Esophagus muscularis mucosa (tissue), 4 donors: ENCODE data around the gene ELL2. TPM values are rescaled to one million over a fixed set of nuclear protein-coding genes. Genes with fewer than 3 reads are reported as not detected.

Source experiments
- DNase-seq: peaks from one replicate; pipeline ENCODE4 v3.0.0-alpha.2; 2017; ENCODE audit errors: extremely low spot score
- H3K27ac ChIP-seq, 4 donors: fragments of 200-600 bp; sonication (generic); replicated peaks in 1 of 4; 1 replicate in 3 of 4; 2 replicates in 1 of 4; pipeline ENCODE4 v1.5.1; 2016 to 2019; ENCODE audit warnings: mild to moderate bottlenecking in 1 of 4
- H3K27me3 ChIP-seq, 4 donors: fragments of 200-600 bp; sonication (generic); one replicate each; pipeline versions ENCODE4 v1.5.1 to v1.6.0; 2016 to 2019
- H3K36me3 ChIP-seq, 4 donors: fragments of 200-600 bp; sonication (generic); one replicate each; pipeline ENCODE4 v1.5.1; 2016 to 2019
- H3K4me1 ChIP-seq, 4 donors: fragments of 200-600 bp; sonication (generic); one replicate each; pipeline ENCODE4 v1.5.1; 2016 to 2019
- H3K4me3 ChIP-seq, 4 donors: fragments of 200-600 bp; sonication (generic); 1 replicate in 2 of 4; 2 replicates in 2 of 4; pipeline ENCODE4 v1.5.1; 2016 to 2019; ENCODE audit warnings: mild to moderate bottlenecking in 4 of 4, moderate library complexity in 1 of 4
- H3K9me3 ChIP-seq, 4 donors: fragments of 200-600 bp; sonication (generic); 1 replicate in 3 of 4; 2 replicates in 1 of 4; pipeline ENCODE4 v1.5.1; 2016 to 2019
- CTCF ChIP-seq, 3 experiments: fragments of 200-600 bp in 2 of 3; fragments of 450-650 bp in 1 of 3; sonication (generic) in 2 of 3; IDR thresholded peaks; one replicate each; pipeline ENCODE4 v1.5.1; 2017 to 2019; ENCODE audit warnings: antibody characterized with exemption in 3 of 3, mild to moderate bottlenecking in 2 of 3, moderate library complexity in 1 of 3
- EP300 ChIP-seq: sonication (generic); formaldehyde crosslinking; IDR thresholded peaks from one replicate; pipeline ENCODE4 v1.6.1; 2017; ENCODE audit warnings: antibody characterized with exemption
- POLR2A ChIP-seq: fragments of 450-650 bp; IDR thresholded peaks from one replicate; pipeline ENCODE4 v1.6.1; 2017; ENCODE audit warnings: antibody characterized with exemption, moderate library complexity, mild to moderate bottlenecking, low read depth
- POLR2AphosphoS5 ChIP-seq, 2 donors: sonication (generic); formaldehyde crosslinking; IDR thresholded peaks; one replicate each; pipeline ENCODE4 v1.6.1; 2017; ENCODE audit warnings: antibody characterized with exemption in 2 of 2
- WGBS: methylation state at CpG from one replicate; pipeline ENCODE4 v1.1.5; 2018; 5-methylcytosine and 5-hydroxymethylcytosine counted together
- intact Hi-C: fragments of 100-400 bp; cut with DNase I; formaldehyde crosslinking; loops from one replicate; pipeline ENCODE4 v1.15.1; 2023
- total RNA-seq, 4 donors: library from RNA; depleted of rRNA; stranded (reverse); fragments of >200 nt; gene quantifications; one replicate each; pipeline versions ENCODE4 v1.1.0 to v1.2.1, GENCODE V29; 2016

The ELL2 gene
- total RNA-seq, 4 donors from 2014 or later = 38.8 to 51.5 (median 42.7) TPM

GRCh38 chr5:95879661-95880060 is 82.0 kb downstream of the ELL2 start:
- Histone ChIP-seq H3K36me3 (no peaks in the 10 kb centered on the region), H3K4me3 (no peak overlapping the region), H3K4me1 (no peaks in the 10 kb centered on the region), H3K27ac (no peak overlapping the region), H3K27me3 (no peaks in the 10 kb centered on the region), H3K9me3 (no peaks in the 10 kb centered on the region)
- intact Hi-C loops = no loop called here
- no peak for TF ChIP-seq CTCF (IDR thresholded peaks at IDR 0.05)
- TF ChIP-seq POLR2AphosphoS5 (IDR thresholded peaks at IDR 0.05) = no peak
- no peak for TF ChIP-seq EP300
- no peak for TF ChIP-seq POLR2A
- 88% methylated on average over 4 of the region's 5 CpGs for WGBS
- DNase-seq = no peak

GRCh38 chr5:95878417-95879323 is 83.0 kb downstream of the ELL2 start:
- Histone ChIP-seq H3K4me1 (no peaks in the 10 kb centered on the region), H3K36me3 (no peaks in the 10 kb centered on the region), H3K9me3 (no peaks in the 10 kb centered on the region), H3K27ac (no peak overlapping the region), H3K27me3 (no peaks in the 10 kb centered on the region), H3K4me3 (no peak overlapping the region)
- no peak for TF ChIP-seq POLR2A
- no peak for TF ChIP-seq EP300
- TF ChIP-seq CTCF (IDR thresholded peaks at IDR 0.05) = no peak
- TF ChIP-seq POLR2AphosphoS5 (IDR thresholded peaks at IDR 0.05) = no peak
- intact Hi-C loops = no loop called here
- DNase-seq = no peak
- WGBS = 77% methylated on average over 8 of the region's 8 CpGs

- Histone ChIP-seq H3K4me1 (no peaks in the 10 kb centered on the region), H3K36me3 (no peaks in the 10 kb centered on the region), H3K4me3 (no peak overlapping the region), H3K9me3 (no peaks in the 10 kb centered on the region), H3K27ac (no peak overlapping the region), H3K27me3 (no peaks in the 10 kb centered on the region)
- 87% methylated on average over 2 of the region's 2 CpGs for WGBS
- intact Hi-C loops = no loop called here
- no peak for TF ChIP-seq POLR2A
- TF ChIP-seq POLR2AphosphoS5 (IDR thresholded peaks at IDR 0.05) = no peak
- TF ChIP-seq CTCF (IDR thresholded peaks at IDR 0.05) = no peak
- TF ChIP-seq EP300 = no peak
- DNase-seq = no peak
These were observed 84.9 kb downstream of the ELL2 start for GRCh38 chr5:95876782-95877181.

GRCh38 chr5:95874246-95874645 is 87.4 kb downstream of the ELL2 start:
- Histone ChIP-seq H3K27me3 (no peaks in the 10 kb centered on the region), H3K9me3 (no peaks in the 10 kb centered on the region), H3K27ac (no peak overlapping the region), H3K4me1 (peaks cover 8 to 12% (median 10%) of the 10 kb centered on the region in 4 donors), H3K4me3 (no peak overlapping the region), H3K36me3 (no peaks in the 10 kb centered on the region)
- WGBS = 72% methylated on average over 3 of the region's 3 CpGs
- no peak for DNase-seq
- intact Hi-C loops = no loop called here
- no peak for TF ChIP-seq POLR2AphosphoS5 (IDR thresholded peaks at IDR 0.05)
- TF ChIP-seq CTCF (IDR thresholded peaks at IDR 0.05) = no peak
- no peak for TF ChIP-seq EP300
- TF ChIP-seq POLR2A = no peak
